NCI-H460 (cell line): Measurements from ENCODE around the gene ATRX. TPM values are rescaled to one million over a fixed set of nuclear protein-coding genes. Genes with fewer than 3 reads are reported as not detected.
A peak's percentile ranks its signal among the peaks of the same experiment; 100 is the strongest.
"Not testable (repeated sequence)": the region's sequence is repeated elsewhere in the genome, so short reads cannot be mapped to it uniquely, and the experiment has no call there.

Experiments used
- DNase-seq: peaks from one replicate; pipeline ENCODE4 v3.0.0-alpha.2; 2016; ENCODE audit warnings: low read depth; ENCODE audit errors: extremely low read depth
- total RNA-seq: library from RNA; depleted of rRNA; stranded (reverse); fragments of >200 nt; shearing (Covaris generic); gene quantifications from 2 replicates; pipeline ENCODE4 v1.2.3, GENCODE V29; 2014

ATRX gene
- total RNA-seq, 1 experiment from 2014 or later, result 60.4 TPM

DNA sequence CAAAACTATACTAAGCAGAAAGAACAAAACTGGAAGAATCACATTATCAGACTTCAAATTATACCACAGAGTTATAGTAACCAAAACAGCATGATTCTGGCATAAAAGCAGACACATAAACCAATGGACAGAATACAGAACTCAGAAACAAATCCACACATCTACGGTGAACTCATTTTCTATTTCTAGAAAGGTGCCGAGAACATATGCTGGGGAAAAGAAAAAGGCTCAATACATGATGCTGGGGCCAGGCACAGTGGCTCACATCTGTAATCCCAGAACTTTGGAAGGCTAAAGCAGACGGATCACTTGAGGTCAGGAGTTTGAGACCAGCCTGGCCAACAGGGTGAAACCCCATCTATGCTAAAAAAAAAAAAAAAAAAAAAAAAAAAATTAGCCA, 52.7 kb downstream of the ATRX start:
- DNase-seq, result no peak

DNA sequence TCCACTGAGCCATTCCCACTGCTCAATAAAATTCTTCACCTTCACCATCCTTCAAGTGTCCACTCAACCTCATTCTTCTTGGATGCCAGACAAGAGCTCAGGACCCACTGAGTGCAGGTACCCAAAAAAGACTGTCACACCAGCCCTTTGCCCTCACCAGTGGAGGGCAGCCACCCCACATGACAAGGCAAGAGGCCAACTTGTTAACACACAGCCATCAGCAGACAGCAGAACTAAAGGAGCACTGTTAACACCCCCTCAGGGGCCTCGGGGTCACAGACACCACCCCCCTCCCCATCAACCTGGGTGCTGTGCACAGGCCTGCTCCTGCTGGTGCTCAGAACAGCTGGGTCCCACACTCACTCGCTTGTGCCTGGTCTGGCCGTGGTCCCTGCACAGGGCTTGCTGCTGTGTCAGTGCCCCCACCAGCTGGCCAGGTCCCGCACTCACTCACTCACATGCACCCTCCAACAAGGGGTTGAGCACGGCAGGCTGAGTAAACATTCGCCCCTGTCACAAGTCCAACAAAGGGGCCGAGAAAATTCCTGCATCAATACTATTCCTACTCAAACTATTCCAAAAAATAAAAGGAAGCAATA, 54.1 kb downstream of the ATRX start:
- DNase-seq, result no peak

DNA sequence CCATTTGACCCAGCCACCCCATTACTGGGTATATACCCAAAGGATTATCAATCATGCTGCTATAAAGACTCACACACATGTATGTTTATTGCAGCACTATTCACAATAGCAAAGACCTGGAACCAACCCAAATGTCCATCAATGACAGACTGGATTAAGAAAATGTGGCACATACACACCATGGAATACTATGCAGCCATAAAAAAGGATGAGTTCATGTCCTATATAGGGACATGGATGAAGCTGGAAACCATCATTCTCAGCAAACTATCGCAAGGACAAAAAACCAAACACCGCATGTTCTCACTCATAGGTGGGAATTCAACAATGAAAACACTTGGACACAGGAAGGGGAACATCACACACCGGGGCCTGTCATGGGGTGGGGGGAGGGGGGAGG, 59.9 kb downstream of the ATRX start:
- DNase-seq, result not testable (repeated sequence)

DNA sequence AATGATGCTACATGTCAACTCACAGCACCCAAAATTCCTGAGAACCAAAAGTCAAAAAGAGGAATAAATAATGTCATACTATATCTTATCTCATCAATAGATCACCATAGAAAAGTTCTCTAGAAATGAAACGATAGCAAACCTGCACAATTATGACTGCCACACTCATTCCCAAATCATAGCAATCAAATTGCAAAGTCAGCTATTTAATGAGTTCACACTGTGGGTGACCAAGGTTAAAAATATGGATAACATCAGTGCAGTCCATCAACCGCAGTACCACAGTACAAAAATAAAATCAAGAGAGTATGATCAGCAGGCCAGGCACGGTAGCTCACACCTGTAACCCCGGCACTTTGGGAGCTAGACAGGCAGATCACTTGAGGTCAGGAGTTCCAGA, 62.3 kb downstream of the ATRX start:
- DNase-seq, result no peak

DNA sequence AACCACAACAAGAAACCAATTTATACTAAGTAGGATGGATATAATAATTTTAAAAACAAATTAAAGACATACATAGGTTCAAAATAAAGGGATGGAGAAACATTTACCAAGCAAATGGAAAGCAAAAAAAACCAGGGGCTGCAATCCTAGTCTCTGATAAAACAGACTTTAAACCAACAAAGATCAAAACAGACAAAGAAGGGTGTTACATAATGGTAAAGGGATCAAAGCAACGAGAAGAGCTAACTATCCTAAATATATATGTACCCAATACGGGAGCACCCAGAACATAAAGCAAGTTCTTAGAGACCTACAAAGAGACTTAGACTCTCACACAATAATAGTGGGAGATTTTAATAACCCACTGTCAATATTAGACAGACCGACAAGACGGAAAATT, 66.6 kb downstream of the ATRX start:
- no peak for DNase-seq

DNA sequence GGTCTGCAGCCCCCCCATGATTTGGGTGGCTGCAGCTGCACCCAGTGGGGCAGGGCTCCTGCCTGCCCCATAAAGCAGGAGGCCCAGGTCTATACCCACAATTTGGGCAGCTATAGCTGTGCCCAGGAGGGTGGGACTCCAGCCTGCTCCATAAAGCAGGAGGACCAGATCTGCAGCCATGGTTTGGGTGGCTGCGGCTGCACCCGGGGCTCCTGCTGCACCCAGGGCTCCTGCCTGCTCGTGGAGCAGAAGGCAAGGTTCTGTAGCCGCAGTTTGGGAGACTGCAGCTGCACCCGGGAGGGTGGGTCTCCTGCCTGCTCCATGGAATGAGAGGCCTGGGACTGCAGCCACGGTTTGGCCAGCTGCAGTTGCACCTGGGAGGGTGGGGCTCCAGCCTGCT, 81.1 kb downstream of the ATRX start:
- no peak for DNase-seq

DNA sequence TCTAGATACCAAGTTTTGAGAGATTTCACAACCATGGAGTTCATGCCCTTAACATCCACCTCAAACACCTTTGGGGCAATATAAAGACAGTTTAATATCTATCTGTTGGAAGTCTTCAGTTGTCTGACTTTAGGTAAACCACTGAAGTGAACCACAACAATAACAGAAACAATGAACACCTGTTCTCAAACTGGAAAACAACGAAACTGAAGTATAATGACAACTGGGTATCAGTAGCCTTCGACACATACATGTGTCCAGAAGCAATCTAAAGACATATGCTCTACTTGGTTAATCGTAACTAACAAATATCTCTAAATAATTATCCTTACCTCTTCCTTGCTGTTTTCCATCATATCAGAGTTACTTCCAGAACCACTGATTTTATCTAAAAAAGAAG, 87.8 kb downstream of the ATRX start:
- no peak for DNase-seq

DNA sequence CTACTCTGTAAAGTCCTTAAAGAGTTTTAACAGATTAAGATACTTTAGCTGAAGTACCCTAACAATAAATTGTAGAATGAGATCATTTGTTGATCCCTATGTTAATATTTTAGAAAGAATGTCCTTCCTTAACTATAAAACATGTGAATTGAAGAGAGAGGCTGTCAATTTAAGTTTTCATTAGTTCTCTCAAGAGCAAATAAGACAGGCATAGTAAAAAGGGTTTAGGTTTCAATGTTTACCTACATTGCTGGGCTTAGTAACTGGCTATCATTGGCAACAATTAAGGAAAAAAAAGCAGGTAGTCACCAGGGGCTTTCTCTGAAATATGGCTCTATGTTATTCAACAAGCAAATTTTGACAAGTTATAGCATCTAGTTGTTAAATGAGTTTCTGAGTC, 91.5 kb downstream of the ATRX start:
- DNase-seq, result no peak

DNA sequence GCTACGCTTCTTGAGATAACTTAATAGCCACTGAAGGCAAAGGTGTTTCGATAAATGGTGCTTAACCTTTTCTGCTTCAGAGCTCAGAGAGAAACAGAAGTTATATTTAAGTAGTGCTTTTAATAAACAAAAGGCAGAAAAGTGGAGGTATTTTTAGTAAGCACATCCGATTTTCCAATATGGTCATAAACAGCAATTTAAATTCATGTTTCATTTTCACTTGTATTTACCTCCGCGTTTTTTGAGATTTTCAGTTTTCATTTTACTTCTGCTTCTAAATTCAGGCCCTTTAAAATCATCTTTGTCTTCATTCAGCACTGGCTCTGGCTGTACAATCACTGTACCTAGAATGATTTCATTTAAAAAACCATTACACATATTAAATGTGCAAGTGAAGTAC, 92.4 kb downstream of the ATRX start:
- no peak for DNase-seq

DNA sequence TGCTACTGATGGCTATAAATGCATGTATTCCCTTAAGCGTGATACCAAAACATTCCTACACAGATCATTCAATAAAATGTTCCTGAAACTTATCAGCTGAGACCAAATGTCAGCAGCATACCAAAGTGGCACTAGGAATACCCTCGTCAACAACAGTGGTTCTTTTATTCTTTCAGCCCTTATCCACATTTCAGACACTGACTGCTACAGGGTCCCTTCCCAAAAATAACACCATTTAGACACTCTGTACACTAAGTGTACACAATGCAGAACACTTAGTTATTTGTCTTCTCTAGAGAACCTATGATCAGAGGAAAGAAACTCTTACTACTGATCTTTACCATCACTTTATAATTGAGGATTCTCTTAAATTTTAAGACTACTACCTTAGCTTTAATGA, 94.1 kb downstream of the ATRX start:
- no peak for DNase-seq

DNA sequence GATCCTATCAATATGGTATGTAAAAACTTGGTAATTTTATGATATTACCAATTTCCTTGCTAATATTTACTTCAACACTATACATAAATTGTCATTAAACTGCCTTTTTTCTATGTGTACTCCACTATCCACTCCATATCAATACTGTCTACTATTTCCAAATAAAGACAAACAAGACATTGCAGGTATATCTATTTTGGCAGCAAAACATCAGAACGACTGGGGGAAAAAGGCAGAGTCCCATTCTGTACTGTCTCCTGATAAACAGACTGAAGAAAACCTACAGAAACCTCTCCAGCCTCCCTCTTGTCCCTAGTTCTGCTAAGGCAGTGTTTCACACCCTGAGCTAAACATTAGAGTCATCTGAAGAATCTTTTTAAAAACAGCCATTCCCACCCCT, 96.6 kb downstream of the ATRX start:
- no peak for DNase-seq

DNA sequence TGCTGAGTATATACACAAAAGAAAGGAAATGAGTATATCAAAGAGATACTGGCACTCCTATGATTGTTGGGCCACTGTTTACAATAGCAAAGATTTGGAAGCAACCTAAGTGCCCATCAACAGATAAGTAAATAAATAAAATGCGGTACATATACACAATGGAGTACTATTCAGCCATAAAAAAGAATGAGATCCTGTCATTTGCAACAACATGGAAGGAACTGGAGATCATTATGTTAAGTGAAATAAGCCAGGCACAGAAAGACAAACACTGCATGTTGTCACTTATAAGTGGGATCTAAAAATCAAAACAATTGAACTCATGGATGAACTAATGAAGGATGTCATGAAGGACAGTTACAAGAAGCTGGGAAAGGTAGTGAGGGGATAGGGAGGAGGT, 100.3 kb downstream of the ATRX start:
- DNase-seq, result not testable (repeated sequence)

DNA sequence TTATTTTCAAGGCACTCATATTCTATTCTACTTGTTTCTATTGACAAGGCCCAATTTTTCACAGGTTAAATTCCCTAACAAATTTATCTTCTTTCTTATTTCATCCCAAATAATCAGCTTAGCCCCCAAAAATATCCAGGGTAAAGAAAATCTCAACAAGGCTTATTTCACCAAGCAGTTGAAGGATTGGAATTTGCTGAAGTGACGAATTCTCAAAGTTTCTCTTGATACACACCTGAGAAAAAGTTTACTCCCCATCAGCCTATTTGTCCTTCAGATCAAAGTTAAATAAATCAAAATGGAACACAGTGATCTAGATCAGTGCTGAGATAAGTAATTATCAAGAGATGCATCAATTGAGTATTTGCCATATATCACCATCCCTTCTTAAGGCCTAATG, 106.9 kb downstream of the ATRX start:
- no peak for DNase-seq

DNA sequence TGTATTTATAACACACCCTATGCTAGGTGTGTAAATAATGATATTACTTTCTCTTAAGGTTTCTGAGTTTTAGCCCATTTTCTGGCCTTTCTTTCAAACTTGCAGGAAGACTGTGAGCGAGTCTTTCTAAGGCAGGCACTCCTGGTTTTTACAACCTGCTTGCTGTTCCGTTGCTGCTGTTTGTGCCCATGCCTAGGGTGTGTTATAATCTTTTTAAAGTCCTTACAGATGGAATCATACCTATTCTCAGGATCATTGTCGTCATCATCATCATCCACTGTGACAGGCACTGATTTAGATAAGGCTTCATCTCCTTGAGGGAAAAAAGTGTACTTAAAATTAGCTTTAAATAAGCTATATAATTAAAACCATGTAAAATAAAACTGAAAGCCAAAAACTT, 110.0 kb downstream of the ATRX start:
- DNase-seq, result no peak

DNA sequence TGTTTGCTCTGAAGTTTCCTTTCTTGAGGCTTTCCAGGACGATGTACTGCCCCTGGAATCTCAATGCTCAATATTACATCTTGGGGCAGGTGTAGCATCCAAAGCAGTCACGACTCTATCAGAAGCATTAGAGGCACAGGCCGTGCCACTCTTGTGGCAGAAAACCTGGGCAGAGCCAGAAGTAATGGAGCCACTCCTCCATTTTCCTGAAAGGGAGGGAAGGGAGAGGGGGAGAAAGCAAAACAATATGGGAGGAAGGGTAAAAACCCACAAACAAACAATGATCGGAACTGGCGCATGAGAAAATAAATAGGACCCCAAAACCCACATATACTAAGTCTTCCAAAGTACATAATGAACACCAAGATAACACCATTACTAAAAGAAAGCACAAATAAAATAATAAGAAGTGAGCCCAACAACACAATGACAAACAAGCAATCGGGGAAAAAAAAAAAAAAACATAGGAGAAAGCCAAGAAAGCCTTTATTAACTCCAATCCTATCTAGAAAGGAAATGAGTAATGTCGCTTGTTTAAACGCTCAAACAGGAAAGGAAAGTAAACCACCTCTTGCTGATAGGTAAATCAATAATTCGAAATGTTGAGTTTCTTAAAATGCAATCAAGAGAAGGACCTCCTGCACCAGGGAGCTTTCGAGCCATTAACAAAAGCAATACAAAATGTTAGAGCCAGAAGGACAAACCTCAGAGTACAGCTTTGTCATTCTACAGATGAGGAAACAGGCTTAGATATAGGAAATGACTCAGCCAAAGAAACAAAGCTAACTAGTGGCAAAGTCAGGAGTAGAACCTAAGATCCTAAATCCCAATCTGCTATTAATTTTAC, 117.4 kb downstream of the ATRX start:
- peak; percentile 54 for DNase-seq

DNA sequence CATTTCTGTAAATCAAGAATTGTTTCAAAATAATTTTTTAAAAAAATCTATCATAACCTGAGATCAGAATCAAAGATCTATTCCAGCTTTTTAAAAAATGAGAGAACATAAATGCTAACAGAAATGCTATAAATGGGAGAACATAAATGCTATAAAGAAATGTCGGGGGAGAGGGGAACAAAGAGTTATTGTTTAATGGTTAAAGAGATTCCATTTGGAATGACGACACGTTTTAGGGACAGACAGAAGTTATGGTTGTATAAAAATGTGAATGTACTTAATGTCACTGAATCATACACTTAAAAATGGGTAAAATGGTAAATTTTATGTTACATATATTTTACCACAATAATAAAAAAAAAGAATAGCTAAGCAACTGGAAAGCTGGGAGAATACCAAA, 127.1 kb downstream of the ATRX start:
- DNase-seq, result no peak

DNA sequence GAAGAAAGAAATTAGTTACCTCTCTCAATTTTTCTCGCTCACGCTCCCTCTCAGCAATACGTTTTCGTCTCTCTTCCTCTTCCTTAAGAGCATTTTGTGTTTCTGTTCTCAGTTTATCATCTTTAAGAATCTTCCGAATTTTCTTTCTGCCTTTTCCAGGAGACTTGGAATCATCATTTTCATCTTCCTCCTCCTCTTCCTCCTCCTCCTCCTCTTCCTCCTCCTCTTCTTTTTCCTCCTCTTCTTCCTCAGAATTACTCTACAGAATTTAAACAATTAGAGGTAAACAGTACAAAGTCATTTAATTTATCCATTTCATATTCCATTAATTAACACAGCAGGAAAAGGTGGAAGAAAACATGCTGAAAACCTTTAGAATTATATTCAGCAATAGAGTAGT, 133.9 kb downstream of the ATRX start:
- no peak for DNase-seq

DNA sequence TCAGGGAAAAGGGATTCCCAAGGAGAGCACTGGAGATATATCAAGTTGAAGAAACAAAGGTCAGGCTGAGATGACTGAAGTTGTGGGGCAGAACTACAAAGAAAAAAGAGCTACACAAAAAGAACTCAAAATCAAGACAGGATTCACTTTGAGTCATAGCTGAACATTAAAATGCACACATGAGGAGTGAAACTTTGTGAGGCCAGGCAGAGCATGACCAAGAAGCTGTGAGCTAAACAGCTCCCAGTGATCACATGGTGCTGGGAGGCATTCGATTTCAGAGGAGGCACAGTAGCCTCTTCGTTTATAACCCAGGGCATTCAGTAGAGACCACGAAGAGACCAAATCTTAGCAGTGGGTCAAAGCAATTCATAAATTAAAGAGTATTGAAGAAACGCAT, 145.3 kb downstream of the ATRX start:
- no peak for DNase-seq

DNA sequence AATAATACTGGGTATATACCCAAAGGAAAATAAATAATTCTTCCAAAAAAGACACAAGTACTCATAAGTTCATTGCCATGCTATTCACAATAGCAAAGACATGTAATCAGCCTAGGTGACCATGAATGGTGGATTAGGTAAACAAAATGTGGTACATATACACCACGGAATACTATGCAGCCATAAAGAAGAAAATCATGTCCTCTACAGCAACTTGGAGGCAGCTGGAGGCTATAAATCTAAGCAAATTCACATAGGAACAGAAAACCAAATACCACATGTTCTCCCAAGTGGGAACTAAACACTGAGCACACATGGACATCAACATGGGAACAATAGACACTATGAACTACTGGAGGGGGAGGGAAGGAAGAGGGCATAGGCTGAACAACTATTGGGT, 146.2 kb downstream of the ATRX start:
- DNase-seq, result no peak

DNA sequence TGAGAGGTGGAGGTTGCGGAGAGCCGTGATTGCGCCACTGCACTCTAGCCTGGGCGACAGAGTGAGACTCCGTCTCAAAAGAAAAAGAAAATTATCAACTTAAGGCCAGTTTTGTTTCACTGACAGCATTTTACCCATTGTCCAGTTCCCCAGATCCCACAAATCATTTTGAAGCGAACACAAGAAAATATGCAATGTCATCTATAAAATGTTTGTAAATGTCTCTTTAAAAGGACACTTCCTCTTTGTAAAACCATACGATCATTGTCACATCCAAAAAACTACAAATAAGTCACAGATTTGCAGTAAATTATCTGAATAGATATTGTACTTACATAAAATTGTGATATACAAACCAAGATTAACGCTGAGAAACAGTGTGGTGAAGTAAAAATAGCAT, 147.6 kb downstream of the ATRX start:
- DNase-seq, result no peak

DNA sequence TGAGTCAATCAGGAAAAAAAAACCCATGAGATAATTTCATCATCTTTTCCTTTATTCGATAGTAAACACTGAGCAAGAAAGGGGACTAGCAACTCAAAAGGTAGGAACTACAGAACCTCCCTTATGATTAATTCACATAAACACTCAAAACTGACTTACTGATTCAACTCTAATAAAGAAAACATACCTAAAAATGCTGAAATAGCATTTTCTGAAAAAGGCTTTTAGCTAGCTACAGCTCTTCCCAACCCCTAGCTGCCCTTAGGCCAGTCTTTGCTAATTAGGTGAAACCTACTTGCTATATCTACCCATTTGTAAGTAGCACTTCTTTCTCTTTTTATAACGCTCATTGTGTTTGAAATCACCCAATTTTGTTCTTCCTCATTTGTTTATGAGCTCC, 150.6 kb downstream of the ATRX start:
- no peak for DNase-seq

DNA sequence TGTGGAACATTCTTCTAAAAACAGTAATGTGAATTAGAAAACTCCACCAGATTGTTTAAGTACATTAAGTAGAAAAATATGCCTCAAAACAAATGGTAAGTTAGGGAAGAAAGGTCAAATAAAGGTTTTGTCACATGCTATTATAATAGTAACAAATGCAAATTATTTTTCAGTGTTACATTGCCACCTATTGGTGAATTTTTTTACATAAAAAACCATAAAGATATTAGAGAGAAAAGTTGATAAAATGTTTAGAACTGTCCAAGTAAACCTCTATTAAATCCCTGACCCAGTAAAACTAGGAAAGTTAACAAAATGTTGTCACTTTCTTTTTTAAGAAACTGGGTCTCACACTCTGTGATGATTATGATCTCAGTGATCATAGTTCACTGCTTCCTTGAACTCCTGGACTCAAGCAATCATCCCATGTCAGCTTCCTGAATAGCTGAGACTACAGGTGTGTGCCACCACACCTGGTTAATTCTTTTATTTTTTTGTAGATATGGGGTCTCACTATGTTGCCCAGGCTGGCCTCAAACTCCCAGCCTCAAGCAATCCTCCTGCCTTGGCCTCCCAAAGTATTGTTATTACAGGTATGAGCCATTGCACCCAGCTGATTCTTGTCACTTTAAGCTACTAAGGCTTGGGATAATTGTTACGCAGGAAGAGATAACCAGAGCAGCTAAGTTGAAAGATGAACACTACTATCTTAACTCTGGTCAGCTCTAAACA, 157.6 kb downstream of the ATRX start:
- no peak for DNase-seq
